COLO668 (cell line): Measurements from ENCODE around the gene LPA.

ENCODE experiments used
- DNase-seq: peaks from one replicate; lab custom pipeline; 2025; ENCODE audit not compliant: unreplicated experiment; lab: John Stamatoyannopoulos, UW

Gene LPA

DNA sequence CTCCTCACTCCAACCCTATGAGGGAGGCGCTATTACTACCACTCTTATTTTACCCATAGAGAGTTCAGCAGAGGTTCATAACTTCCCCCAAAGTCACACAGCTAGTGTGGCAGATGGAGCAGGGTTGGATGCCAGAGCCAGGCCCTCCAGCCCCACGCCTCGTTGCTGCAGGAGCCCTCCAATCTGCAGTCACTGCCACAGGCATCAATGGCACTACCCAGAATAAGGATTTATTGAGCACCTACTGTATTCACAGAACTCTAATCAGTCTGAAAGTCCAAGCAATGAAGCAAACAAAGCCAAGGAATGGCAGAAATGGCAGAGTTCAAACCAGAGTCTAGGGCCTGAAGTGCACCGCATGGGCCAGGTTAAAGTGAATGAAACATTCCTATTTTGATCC lies 144.9 kb downstream of the LPA start:
- DNase-seq: no peak

DNA sequence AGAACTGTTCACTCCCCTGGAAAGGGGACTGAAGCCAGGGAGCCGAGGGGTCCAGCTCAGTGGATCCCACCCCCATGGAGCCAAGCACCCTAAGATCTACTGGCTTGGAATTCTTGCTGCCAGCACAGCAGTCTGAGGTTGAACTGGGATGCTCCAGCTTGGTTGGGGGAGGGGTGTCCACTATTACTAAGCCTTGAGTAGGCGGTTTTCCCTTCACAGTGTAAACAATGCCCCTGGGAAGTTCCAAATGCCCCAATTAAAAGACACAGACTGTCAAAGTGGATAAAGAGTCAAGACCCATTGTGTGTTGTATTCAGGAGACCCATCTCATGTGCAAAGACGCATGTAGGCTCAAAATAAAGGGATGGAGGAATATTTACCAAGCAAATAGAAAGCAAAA lies 150.2 kb downstream of the LPA start:
- no peak for DNase-seq

DNA sequence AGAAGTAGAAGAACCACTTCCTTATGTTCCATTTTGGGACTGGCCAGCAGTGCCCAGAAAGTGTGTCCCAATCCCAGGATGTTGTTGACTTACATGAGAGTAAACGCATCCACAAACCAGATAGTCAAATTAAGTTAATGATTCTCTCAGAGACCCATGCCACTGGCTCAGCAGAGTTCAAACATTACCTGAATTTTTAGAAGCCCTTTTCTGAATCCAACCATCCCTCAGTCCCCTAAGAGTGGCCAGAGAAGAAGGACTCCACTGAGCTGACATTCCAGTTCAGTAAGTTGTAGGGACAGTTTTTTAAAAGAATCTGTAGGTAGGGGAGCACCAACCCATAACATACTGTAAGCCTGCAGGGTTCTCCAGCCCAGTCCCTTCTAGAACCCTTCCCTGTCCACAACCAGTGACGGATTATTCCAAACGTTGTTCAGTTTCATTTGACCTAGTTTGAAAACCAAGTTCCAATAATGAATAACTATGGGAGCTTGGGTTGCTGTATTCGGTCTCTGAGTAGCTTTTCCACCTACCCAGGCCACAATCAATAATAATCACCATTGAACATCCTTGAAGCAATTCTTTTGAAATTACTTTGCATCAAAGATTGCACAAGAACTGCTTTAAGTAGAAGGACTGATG lies 153.0 kb downstream of the LPA start:
- no peak for DNase-seq

DNA sequence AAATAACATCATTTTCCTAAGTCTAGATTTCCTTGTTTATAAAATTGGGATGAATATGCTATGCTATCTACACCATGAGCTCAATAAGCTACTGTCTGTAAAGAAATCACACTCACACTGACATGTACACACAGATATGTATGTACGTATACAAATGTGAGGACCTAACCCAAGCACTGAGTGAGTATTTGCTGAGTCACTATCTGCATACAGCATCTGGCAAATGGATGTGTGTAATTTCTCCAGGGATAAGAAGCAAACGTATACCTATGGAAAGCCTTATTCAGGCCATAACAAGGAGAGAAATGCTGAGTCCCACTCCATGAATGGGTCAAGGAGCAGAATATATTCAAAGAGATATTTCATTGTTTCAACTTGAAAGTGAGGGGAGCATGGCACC lies 153.9 kb downstream of the LPA start:
- no peak for DNase-seq

GRCh38 chr6:160509610-160510009 lies 154.5 kb downstream of the LPA start:
- DNase-seq: no peak

- no peak for DNase-seq
Observed at GRCh38 chr6:160508599-160508998, 155.5 kb downstream of the LPA start.

- no peak for DNase-seq
Observed at GRCh38 chr6:160507420-160507819, 156.7 kb downstream of the LPA start.

DNA sequence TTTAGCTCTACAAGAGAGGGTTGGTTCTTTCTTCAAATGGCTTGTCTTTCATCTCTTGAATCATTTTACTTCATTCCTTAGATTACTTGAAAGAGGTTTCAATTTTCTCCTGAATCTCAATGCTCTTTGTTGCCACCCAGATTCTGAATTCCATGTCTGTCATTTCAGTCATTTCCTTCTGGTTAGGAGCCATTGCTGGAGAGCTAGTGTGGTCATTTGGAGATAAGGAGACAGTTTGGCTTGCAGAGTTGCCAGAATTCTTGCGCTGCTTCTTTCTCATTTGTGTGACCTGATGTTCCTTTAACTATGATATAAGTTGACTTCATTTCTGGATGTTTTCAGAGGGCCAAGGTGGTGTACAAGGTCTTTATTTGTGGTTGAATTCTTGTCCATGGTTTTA lies 158.1 kb downstream of the LPA start:
- no peak for DNase-seq

- DNase-seq: no peak
Observed at GRCh38 chr6:160500639-160501038, 163.4 kb downstream of the LPA start.

- no peak for DNase-seq
Observed at GRCh38 chr6:160494576-160494975, 169.5 kb downstream of the LPA start.

DNA sequence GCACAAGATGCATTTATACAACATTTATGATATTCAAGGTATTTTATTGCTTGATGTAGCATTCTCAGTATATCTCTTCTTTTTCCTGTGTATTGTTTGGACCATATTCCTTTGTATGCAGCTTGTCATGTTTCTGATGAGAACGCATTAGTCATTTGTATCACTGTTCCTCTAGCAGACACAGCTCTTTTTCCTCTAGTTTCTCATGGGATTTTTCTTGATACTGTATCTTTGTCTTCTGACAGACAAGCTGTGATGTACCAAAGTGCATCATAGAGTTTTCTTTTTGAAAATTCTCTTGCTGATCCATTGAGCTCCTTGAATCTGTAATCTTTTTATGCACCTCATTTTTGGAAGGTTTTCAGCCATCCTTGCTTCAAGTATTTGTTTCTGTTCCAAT lies 175.0 kb downstream of the LPA start:
- no peak for DNase-seq

GRCh38 chr6:160487116-160487515 lies 177.0 kb downstream of the LPA start:
- no peak for DNase-seq
